Stimulated activated CD4-positive, alpha-beta T cell treated with anti-CD3 and anti-CD28 coated beads, Interleukin-4, amount 100 ng/mL, for 24 hours (primary cell): ENCODE results near the gene LRP3.
"Not testable (repeated sequence)": the region's sequence is repeated elsewhere in the genome, so short reads cannot be mapped to it uniquely, and the experiment has no call there.

Experiments used
- DNase-seq: peaks from one replicate; pipeline ENCODE4 v3.0.0-alpha.2; 2020

Gene LRP3

GRCh38 chr19:33204136-33204973, 10.2 kb downstream of the LRP3 start:
- no peak for DNase-seq

- no peak for DNase-seq
Measured at GRCh38 chr19:33205110-33205509, 11.0 kb downstream of the LRP3 start.

- no peak for DNase-seq
Measured at GRCh38 chr19:33205531-33206260, 11.6 kb downstream of the LRP3 start.

- no peak for DNase-seq
Measured at GRCh38 chr19:33206261-33207039, 12.3 kb downstream of the LRP3 start.

DNA sequence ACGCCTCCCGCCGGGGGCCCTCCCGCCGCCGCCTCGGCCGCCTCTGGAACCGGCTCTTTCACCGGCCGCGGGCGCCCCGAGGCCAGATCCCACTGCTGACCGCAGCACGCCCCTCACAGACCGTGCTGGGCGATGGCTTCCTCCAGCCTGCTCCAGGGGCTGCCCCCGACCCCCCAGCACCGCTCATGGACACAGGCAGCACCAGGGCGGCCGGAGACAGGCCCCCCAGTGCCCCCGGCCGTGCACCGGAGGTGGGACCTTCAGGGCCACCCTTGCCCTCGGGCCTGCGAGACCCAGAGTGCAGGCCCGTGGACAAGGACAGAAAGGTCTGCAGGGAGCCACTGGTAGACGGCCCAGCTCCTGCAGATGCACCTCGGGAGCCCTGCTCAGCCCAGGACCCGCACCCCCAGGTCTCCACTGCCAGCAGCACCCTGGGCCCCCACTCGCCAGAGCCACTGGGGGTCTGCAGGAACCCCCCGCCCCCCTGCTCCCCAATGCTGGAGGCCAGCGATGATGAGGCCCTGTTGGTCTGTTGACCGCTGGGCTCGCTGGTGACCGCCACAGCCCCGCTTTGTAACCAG, 13.0 kb downstream of the LRP3 start:
- no peak for DNase-seq

GRCh38 chr19:33207903-33208302, 13.8 kb downstream of the LRP3 start:
- DNase-seq = no peak

DNA sequence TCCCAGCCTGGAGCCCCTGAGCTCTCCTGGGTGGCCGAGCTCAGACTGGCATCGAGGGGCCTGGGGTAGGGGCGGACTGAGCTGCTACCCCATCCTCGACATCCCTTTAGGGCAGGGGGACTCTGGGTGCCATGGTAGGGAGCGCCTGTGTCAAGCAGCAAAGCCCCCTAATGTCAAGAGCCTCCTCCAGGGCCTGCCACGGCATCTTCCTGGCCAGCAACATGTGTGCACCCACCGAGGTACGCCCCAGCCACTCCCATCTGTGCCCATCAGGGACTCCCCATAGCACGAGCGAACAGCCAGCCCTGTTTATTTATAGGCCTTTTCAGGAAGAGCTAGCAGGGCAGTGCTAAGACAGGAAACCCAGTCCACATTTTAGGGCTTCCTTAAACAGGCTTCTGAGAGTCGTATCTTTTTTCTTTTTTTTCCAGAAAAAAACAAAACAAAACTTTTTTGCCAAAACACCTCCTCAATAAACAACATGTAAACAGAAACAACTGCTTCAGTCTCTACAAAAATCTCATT, 14.3 kb downstream of the LRP3 start:
- DNase-seq = no peak

DNA sequence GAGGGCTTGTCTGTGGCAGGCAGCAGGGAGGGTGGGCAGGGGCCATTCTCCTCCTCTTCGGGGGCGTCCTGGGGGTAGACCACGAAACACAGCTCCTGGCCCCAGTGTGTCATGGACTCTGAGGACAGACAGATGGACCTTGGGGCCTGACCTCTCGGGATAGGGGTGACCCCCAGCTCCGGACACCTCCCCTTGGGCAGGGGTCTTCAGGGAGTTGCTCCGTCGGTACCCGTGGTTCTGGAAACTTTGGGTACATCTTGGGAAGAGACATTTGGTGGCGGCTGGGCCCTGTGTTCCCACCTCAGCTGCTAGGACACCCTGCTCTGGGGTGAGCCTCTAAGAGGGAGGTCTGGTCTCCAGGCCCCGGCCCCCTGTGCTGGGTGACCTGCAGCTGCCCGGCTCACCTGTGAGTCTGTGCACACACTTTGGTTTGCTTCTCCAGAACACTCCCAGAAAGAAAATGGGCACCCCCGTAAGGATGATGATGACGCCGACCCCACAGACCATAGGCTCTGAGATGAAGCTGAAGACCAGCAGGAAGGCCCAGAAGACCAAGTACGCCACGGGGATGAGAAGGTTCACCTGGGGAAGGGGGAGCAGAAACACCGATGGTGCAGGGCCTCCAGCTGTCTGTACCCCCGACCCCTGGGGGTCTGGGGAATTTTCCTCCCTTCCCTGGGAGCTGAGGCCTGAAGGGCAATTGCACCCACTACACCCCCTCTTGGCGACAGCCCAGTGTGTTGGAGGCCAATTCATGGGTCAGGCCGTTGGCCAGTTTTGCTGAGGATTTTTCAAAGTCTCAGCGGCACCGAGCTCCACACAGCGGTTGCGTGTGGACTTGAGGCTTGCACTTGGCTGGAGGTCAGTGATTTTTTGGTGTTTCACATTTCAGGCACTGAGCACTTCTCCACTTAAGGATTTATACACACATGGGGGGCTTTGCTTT, 15.0 kb downstream of the LRP3 start:
- DNase-seq = no peak

DNA sequence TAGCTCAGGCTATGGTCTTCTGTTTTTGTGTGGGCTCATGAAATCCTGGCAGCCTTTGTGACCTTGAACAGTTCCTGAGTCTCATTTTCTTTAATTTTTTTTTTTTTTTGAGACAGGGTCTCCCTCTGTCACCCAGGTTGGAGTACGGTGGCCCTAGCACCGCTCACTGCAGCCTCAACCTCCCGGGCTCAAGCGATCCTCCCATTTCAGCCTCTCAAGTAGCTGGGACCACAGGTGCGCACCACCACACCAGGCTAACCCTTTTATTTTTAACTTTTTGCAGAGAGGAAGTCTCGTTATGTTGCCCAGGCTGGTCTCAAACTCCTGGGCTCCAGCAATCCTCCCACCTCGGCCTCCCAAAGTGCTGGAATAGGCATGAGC, 15.7 kb downstream of the LRP3 start:
- DNase-seq = not testable (repeated sequence)

- no peak for DNase-seq
Measured at GRCh38 chr19:33210266-33210940, 16.3 kb downstream of the LRP3 start.

GRCh38 chr19:33211794-33212435, 17.8 kb downstream of the LRP3 start:
- no peak for DNase-seq

DNA sequence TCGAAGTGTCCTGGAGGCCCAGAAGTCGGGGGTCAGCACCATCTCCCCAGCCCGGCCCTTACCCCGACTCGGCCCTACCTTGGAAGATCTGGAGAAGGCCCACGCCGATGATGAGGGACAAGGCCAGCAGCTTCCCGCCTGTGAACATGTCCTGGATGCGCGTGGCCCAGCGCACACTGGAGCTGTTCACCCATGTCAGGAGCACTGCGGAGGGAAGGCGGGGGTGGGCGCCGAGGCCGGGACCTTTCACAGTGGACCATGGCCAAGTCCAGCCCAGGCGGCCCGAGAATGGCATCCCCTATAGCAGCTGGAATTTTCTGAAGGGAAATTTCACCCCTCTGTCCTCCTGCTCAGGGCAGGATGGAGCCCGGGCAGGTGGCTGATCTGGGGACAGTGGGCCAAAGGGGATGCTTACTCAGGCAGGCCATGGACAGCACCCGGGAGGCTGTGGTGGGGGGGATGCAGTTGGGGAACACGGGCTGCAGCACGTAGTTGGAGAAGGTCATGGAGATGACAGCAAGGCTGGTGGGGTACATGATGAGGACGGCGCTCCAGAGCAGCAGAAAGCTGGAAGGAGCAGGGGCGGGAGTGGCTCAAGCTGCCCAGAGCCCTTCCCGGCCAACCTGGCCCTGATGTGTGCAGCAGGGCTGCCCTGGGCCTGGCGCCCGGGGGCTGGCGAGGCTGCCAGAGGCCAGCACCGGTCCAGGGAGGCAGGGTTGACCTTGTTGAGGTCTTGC, 18.5 kb downstream of the LRP3 start:
- no peak for DNase-seq

- no peak for DNase-seq
Measured at GRCh38 chr19:33214596-33214995, 20.5 kb downstream of the LRP3 start.

DNA sequence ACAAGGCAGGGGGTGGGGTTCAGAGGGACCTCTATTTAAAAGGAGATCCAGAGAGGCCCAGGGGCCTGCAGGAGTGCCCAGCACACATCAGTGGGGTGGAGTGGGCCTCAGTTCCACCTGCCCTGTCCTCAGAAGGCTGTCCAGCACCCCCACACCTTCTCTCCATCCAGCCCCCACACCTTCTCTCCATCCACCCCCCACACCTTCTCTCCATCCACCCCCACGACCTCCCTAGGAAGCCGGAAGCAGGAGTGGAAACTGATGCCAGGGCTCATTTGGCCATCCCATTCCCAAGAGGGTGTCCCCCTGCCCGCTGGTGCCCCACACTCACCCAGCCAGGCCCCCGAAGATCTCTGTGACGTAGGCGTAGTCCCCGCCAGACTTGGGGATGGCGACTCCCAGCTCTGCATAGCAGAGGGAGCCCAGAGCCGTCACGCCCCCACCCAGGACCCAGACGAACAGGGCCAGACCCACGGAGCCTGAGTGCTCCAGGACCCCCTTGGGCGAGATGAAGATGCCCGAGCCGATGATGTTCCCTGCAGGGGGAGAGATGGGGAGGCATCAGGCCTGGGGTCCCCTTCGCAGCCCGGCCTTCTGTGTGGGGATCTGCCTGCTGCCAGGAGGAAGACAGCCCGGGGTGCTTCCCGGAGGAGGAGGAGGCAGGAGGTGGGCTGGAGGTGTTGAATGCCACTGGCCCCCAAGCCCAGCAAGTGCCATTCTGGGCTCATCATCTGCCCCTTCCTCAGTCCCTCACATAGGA, 21.5 kb downstream of the LRP3 start:
- no peak for DNase-seq

- no peak for DNase-seq
Measured at GRCh38 chr19:33216198-33216830, 22.2 kb downstream of the LRP3 start.

- no peak for DNase-seq
Measured at GRCh38 chr19:33217881-33218280, 23.8 kb downstream of the LRP3 start.

GRCh38 chr19:33219261-33219815, 25.2 kb downstream of the LRP3 start:
- DNase-seq = no peak

GRCh38 chr19:33220115-33220514, 26.0 kb downstream of the LRP3 start:
- DNase-seq = no peak
